ENCODE measurements around the gene CAVIN2. TPM values are rescaled to one million over a fixed set of nuclear protein-coding genes. Genes with fewer than 3 reads are reported as not detected.

Gene CAVIN2
- total RNA-seq, 4 donors from 2014 or later = 90.6 to 179 (median 120) TPM

DNA sequence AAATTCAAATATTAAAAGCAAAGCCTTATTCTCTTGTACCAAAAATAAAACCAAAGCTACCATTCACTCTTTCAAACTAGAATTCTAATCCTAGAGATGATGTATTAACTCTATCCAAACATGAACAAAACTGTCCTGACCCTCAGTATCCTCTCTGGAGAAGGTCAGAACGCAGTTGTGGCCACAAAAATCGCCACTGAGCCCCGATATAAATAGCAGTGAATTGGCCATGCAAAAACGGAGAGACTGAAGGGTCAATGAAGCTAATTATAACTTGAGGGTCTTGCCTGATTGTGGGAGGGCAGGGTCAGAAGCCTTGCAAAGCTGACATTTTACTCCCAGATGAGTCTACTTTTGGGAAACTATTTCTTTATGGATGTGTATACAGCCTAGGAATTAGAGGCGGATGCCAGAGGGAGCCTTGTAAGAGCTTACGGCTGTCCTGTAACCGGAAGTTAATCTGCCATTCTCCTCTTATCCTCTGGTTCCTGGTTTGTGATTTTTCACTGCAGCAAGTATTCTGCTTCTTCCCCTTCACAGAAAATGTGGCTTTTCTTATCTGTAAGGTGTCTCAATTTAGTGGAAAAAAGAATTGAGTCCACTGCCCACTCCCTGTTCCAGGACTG is 28.1 kb downstream of the CAVIN2 start:
- TF ChIP-seq, protein P1, sequence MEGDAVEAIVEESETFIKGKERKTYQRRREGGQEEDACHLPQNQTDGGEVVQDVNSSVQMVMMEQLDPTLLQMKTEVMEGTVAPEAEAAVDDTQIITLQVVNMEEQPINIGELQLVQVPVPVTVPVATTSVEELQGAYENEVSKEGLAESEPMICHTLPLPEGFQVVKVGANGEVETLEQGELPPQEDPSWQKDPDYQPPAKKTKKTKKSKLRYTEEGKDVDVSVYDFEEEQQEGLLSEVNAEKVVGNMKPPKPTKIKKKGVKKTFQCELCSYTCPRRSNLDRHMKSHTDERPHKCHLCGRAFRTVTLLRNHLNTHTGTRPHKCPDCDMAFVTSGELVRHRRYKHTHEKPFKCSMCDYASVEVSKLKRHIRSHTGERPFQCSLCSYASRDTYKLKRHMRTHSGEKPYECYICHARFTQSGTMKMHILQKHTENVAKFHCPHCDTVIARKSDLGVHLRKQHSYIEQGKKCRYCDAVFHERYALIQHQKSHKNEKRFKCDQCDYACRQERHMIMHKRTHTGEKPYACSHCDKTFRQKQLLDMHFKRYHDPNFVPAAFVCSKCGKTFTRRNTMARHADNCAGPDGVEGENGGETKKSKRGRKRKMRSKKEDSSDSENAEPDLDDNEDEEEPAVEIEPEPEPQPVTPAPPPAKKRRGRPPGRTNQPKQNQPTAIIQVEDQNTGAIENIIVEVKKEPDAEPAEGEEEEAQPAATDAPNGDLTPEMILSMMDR (IDR thresholded peaks at IDR 0.05) = no peak
- TF ChIP-seq EP300 (IDR thresholded peaks at IDR 0.05) = no peak
- TF ChIP-seq POLR2AphosphoS5 (IDR thresholded peaks at IDR 0.05) = no peak
- TF ChIP-seq POLR2A (IDR thresholded peaks at IDR 0.05; ENCODE audit: low read depth) = no peak
- no peaks in the 10 kb centered on the region for H3K4me1 ChIP-seq
- H3K27ac ChIP-seq (replicated peaks in 1 of 4) = no peak overlapping the region
- H3K4me3 ChIP-seq = no peak overlapping the region
- intact Hi-C loops (cut with DNase I) = no loop called here
- no peaks in the 10 kb centered on the region for H3K27me3 ChIP-seq
- H3K9me3 ChIP-seq = no peaks in the 10 kb centered on the region
- H3K36me3 ChIP-seq = no peaks in the 10 kb centered on the region
- DNase-seq (ENCODE audit: extremely low spot score) = no peak
- 77% methylated on average over 7 of the region's 7 CpGs for WGBS

- H3K27ac ChIP-seq (replicated peaks in 1 of 4) = no peak overlapping the region
- no peaks in the 10 kb centered on the region for H3K36me3 ChIP-seq
- no peaks in the 10 kb centered on the region for H3K9me3 ChIP-seq
- 100% methylated on average over 1 of the region's 1 CpG for WGBS
- no peaks in the 10 kb centered on the region for H3K27me3 ChIP-seq
- H3K4me3 ChIP-seq = no peak overlapping the region
- no peak for DNase-seq (ENCODE audit: extremely low spot score)
- TF ChIP-seq POLR2AphosphoS5 (IDR thresholded peaks at IDR 0.05) (no peak), EP300 (IDR thresholded peaks at IDR 0.05) (no peak), POLR2A (IDR thresholded peaks at IDR 0.05; ENCODE audit: low read depth) (no peak)
- TF ChIP-seq, protein P1 (IDR thresholded peaks at IDR 0.05) = no peak
- no peaks in the 10 kb centered on the region for H3K4me1 ChIP-seq
- intact Hi-C loops (cut with DNase I) = no loop called here
Observed at GRCh38 chr2:191818133-191818532, 28.8 kb downstream of the CAVIN2 start.

DNA sequence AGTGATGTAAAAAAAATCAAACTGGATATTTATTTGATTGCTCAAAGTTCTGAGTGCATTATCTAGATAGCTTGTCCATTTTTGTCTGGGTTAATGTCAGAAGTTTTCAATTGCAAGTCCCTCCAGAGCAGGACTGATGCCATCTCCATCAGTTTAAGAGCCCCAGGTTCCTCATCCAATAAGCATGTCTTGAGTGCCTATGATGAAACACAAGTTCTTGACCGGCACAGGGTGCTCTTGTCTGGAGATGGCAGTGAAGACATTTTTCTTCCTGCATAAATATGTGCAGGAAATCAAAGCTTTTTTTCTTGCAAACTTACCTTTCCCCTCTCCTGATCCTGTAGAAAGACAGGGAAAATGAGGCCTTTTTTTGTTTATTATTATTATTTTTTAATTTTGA is 31.9 kb downstream of the CAVIN2 start:
- TF ChIP-seq POLR2AphosphoS5 (IDR thresholded peaks at IDR 0.05) (no peak), EP300 (IDR thresholded peaks at IDR 0.05) (no peak), POLR2A (IDR thresholded peaks at IDR 0.05; ENCODE audit: low read depth) (no peak)
- H3K4me1 ChIP-seq = peaks cover 0 to 4% (median 2%) of the 10 kb centered on the region in 4 donors
- DNase-seq (ENCODE audit: extremely low spot score) = no peak
- no peaks in the 10 kb centered on the region for H3K9me3 ChIP-seq
- H3K4me3 ChIP-seq = no peak overlapping the region
- intact Hi-C loops (cut with DNase I) = no loop called here
- no peak overlapping the region for H3K27ac ChIP-seq (replicated peaks in 1 of 4)
- no peaks in the 10 kb centered on the region for H3K27me3 ChIP-seq
- 96% methylated on average over 1 of the region's 1 CpG for WGBS
- H3K36me3 ChIP-seq = no peaks in the 10 kb centered on the region

GRCh38 chr2:191813943-191814342 is 32.9 kb downstream of the CAVIN2 start:
- Histone ChIP-seq H3K27me3 (no peaks in the 10 kb centered on the region), H3K27ac (replicated peaks in 1 of 4) (no peak overlapping the region), H3K9me3 (no peaks in the 10 kb centered on the region), H3K4me3 (no peak overlapping the region), H3K4me1 (peaks cover 0 to 4% (median 2%) of the 10 kb centered on the region in 4 donors), H3K36me3 (no peaks in the 10 kb centered on the region)
- 80% methylated on average over 8 of the region's 8 CpGs for WGBS
- TF ChIP-seq EP300 (IDR thresholded peaks at IDR 0.05) (no peak), POLR2AphosphoS5 (IDR thresholded peaks at IDR 0.05) (no peak), POLR2A (IDR thresholded peaks at IDR 0.05; ENCODE audit: low read depth) (no peak)
- TF ChIP-seq, protein P1 (IDR thresholded peaks at IDR 0.05) = no peak
- intact Hi-C loops (cut with DNase I) = loop anchor here (5.0 kb wide), 1 partner anchor 257 kb away; no protein-coding TSS in a partner anchor
- DNase-seq (ENCODE audit: extremely low spot score) = no peak

DNA sequence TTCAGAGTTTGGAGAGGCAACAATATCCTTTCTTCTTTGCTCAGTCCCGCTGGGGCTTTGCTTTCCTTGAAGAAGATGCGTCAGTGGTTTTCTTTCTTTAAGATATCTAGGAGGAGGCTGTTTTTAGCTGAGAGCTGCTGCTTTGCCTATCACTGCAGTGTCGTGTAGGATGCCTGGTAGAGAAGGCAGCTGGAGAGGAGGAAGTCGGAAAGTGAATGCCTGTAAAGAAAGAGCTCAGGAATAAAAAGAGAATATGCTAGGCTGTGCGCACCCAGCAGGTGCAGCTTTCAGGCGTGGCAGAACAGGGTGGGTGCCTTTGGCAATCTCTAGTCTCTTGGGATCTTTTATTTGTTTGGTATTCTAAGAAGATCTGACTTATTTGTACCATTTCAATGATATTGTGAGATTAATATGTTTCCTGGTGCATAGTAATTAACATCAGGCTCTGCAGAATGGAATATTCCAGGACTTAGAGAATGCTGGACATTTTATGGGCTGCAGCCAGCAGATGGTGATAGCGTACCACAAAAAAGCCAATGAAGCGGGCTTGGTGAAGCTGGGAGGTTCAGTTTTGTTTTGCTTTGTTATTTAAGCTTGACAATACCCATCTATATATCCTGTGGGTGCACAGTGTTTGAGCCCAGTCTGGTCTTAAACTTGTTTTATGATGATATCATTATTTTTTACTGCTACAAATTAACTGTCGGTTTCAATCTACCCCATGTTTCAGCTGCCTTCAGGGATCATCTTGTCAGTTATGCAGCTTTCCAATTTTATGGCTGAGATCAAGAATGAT is 34.9 kb downstream of the CAVIN2 start:
- TF ChIP-seq, protein P1 (IDR thresholded peaks at IDR 0.05) = peak; percentile 76 to 79 (median 78)
- no peak for TF ChIP-seq POLR2AphosphoS5 (IDR thresholded peaks at IDR 0.05)
- TF ChIP-seq EP300 (IDR thresholded peaks at IDR 0.05) = no peak
- TF ChIP-seq POLR2A (IDR thresholded peaks at IDR 0.05; ENCODE audit: low read depth) = no peak
- intact Hi-C loops (cut with DNase I) = loop anchor here (1.0 to 5.0 kb wide), 2 partner anchors 255 to 351 kb away; no protein-coding TSS in a partner anchor
- no peaks in the 10 kb centered on the region for H3K9me3 ChIP-seq
- H3K36me3 ChIP-seq = no peaks in the 10 kb centered on the region
- H3K4me3 ChIP-seq = peak overlapping the region in 2 of 4 donors; percentile 10 to 44
- H3K27ac ChIP-seq (replicated peaks in 1 of 4) = no peak overlapping the region
- H3K27me3 ChIP-seq = no peaks in the 10 kb centered on the region
- DNase-seq (ENCODE audit: extremely low spot score) = no peak
- peaks cover 0 to 4% (median 2%) of the 10 kb centered on the region in 4 donors for H3K4me1 ChIP-seq
- 46% methylated on average over 9 of the region's 9 CpGs for WGBS

Measured in esophagus muscularis mucosa (tissue), 4 donors.